ENCODE data around the gene SOWAHC. TPM values are rescaled to one million over a fixed set of nuclear protein-coding genes. Genes with fewer than 3 reads are reported as not detected.

SOWAHC gene
- total and polyA plus RNA-seq, 2 donors (not counting 3 experiments of a cell fraction or from before 2014, with no cell fraction given) = 1.0 to 4.1 TPM

GRCh38 chr2:109645412-109646184 lies 31.4 kb downstream of the SOWAHC start:
- Histone ChIP-seq H3K9ac (replicated peaks; ENCODE audit: extremely low read depth, insufficient read depth, low read length) (no peak overlapping the region), H3K9me1 (replicated peaks; ENCODE audit: control insufficient read depth, extremely low read depth, insufficient read depth, low read length) (no peaks in the 10 kb centered on the region), H2AFZ (ENCODE audit: low read depth, low read length) (no peak overlapping the region), H3K36me3 (ENCODE audit: control insufficient read depth in 2 of 2, extremely low read depth in 1 of 2, insufficient read depth in 2 of 2, low read length in 2 of 2) (no peaks in the 10 kb centered on the region), H3K4me1 (ENCODE audit: control insufficient read depth, extremely low read depth, insufficient read depth, low read length) (no peaks in the 10 kb centered on the region), H3K4me3 (replicated peaks in 1 of 3; ENCODE audit: insufficient read depth in 1 of 3, low read depth in 1 of 3, low read length in 3 of 3) (no peak overlapping the region), H4K20me1 (replicated peaks; ENCODE audit: control insufficient read depth, extremely low read depth, insufficient read depth, low read length) (peaks cover 3% of the 10 kb centered on the region), H3K27me3 (ENCODE audit: control insufficient read depth in 2 of 2, insufficient read depth in 2 of 2, low read length in 2 of 2) (peaks cover 0 to 5% of the 10 kb centered on the region in 2 experiments), H3K79me2 (ENCODE audit: control insufficient read depth, insufficient read depth, low read length) (no peaks in the 10 kb centered on the region), H3K4me2 (ENCODE audit: insufficient read depth, low read length) (no peak overlapping the region), H3K27ac (ENCODE audit: insufficient read depth, low read depth, low read length) (no peak overlapping the region), H3K9me3 (replicated peaks; ENCODE audit: control insufficient read depth, insufficient read depth, low read length) (no peaks in the 10 kb centered on the region)
- ChIA-PET POLR2A (no interaction called here), CTCF (interaction anchor here (0.9 to 1.8 kb wide), 2 partner anchors 11 to 12 kb away, joined by 4 read pairs; no protein-coding TSS in a partner anchor)
- TF ChIP-seq CTCF (IDR thresholded peaks at IDR 0.05; ENCODE audit: extremely low read depth in 1 of 2, insufficient read depth in 1 of 2, low read depth in 1 of 2, low read length in 2 of 2) = no peak
- TF ChIP-seq FOS (IDR thresholded peaks at IDR 0.05; ENCODE audit: borderline replicate concordance, insufficient read depth, low read length) = no peak
- TF ChIP-seq POLR2A (IDR thresholded peaks at IDR 0.05; ENCODE audit: low read depth, low read length) = no peak
- TF ChIP-seq MYC (IDR thresholded peaks at IDR 0.05; ENCODE audit: low read depth, low read length) = no peak
- no peak for TF ChIP-seq POLR2AphosphoS5 (IDR thresholded peaks at IDR 0.05; ENCODE audit: insufficient read depth, low read depth, low read length)
- TF ChIP-seq GATA2 (IDR thresholded peaks at IDR 0.05; ENCODE audit: insufficient read depth, insufficient read length, low read depth, low read length) = no peak
- no peak for TF ChIP-seq JUN (IDR thresholded peaks at IDR 0.05; ENCODE audit: borderline replicate concordance, insufficient read depth, insufficient read length, low read depth)
- FAIRE-seq = no peak
- no TSS peak for BruUV-seq (replicated peaks)
- dilution Hi-C loops (cut with MboI; ENCODE audit: extremely low pct_ligation_motif_present, low sequenced_read_pairs) = no loop called here
- no peak for DNase-seq (ENCODE audit: low read depth, low spot score)
- intact Hi-C loops (cut with micrococcal nuclease) = no loop called here

Measured in endothelial cell of umbilical vein (primary cell).